B cell (primary cell): ENCODE data around the gene AOPEP.

ENCODE experiments used
- CTCF ChIP-seq: fragments of 200-600 bp; IDR thresholded peaks from one replicate; pipeline ENCODE4 v1.8.0; 2022; ENCODE audit warnings: antibody characterized with exemption, mild to moderate bottlenecking
- EZH2 ChIP-seq: IDR thresholded peaks from 2 replicates; pipeline ENCODE4 v1.6.1; 2012; ENCODE audit warnings: borderline replicate concordance, low read depth, mild to moderate bottlenecking, moderate library complexity, low read length; ENCODE audit not compliant: insufficient read depth, poor library complexity, severe bottlenecking

- TF ChIP-seq CTCF (no peak), EZH2 (no peak)
Observed at GRCh38 chr9:95060916-95061315, 334.4 kb downstream of the AOPEP start.
